NCI-H1092 treated with DMSO at 0.1 percent for 48 hours (cell line): ENCODE data around the gene MTFR1L.

Experiments
- DNase-seq: peaks from one replicate; lab custom pipeline; 2025; lab: John Stamatoyannopoulos, UW

MTFR1L gene

DNA sequence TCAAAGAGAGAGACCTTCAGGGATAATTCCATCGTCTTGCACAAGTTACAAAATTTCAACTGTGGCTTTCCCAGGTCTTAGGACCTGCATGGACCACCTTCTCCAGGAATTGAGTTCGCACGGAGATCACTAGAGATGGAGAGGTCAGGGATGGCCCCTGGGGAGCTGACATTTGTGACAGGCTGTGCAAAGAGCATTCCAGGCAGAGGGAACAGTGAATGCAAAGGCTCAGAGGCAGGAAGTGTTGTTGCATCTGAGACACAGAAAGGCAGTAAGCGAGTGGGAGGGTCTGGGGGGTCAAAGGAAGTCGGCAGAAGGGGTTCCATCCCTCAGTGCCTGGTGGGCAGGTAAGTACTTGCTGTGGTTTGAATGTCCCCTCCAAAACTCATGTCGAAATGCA is 29.3 kb upstream of the MTFR1L start:
- no peak for DNase-seq

DNA sequence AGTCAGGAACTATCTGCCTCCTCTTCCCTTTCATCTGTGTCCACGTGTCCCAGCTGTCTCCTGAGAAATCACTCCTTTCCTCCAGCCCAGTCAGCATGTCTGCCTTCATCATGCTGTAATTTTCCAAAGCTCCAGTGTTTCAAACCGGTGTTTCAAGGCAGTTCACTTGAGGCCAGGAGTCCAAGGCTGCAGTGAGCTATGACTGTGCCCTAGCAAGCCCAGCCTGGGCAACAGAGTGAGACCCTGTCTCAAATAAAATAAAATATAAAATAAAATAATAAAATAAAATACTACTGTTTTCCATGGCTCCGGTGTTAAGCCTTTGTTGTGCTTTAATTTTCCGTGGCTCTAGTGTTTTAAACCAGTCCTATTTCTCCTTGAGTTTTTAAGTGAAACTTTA is 27.6 kb upstream of the MTFR1L start:
- DNase-seq: no peak

DNA sequence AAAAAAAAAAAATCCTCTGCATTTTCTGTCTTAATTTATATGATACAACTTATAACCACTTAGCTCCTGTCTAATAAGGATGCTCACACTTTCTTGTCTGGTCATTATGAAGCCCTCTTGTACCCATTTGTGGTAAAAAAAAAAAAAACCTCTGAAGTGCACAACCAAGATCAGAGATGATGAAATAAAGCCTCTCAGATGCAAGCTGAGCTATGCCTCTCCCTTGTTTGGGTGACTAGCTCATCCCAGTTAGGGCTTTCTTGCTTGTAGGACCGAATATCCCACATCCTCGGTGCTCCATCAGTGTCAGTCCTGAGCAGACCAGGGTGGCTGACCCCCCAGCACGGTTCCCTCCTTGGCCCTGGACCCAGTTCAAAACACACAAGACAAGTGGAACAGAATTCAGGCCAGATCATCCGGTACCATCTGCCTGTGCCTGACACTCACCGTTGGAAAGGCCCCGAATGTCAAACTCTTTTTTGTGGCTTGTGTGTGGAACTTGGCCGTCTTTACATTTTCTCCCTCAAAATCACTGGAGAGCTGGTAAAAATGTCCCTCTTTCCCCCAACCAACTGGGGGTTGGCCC is 26.1 kb upstream of the MTFR1L start:
- no peak for DNase-seq

DNA sequence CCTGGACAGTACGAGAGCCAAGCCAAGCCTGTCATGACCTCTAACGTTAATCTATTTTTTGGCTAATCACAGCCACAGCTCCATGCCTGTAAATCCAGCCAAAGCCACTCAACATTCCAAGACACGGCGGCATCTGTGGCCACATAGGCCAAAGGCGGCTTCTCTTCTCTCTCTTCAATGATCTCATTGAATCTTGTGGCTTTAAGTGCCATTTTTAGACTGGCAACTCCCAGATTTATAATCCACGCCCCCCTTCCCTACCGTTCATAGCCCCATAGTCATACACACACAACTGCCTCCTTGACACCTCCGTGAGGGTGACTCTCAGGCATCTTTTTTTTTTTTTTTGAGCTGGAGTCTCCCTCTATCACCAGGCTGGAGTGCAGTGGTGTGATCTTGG is 25.4 kb upstream of the MTFR1L start:
- DNase-seq: no peak

DNA sequence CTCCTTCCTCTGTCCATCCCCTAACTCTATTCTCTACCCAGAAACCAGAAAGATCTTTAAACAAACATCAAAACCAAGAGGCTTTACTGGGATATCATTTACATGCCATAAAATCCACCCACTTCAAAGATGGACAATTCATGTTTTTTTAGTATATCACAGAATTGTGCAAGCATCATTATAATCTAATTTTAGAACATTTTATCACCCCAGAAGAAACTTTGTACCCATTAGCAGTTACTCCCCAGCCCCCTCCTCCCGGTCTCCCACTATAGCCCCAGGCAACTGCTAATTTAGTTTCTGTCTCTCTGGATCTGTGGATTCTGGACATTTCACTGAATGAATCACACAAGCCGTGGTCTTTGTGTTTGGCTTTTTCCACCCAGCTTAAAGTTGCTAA is 24.5 kb upstream of the MTFR1L start:
- no peak for DNase-seq

DNA sequence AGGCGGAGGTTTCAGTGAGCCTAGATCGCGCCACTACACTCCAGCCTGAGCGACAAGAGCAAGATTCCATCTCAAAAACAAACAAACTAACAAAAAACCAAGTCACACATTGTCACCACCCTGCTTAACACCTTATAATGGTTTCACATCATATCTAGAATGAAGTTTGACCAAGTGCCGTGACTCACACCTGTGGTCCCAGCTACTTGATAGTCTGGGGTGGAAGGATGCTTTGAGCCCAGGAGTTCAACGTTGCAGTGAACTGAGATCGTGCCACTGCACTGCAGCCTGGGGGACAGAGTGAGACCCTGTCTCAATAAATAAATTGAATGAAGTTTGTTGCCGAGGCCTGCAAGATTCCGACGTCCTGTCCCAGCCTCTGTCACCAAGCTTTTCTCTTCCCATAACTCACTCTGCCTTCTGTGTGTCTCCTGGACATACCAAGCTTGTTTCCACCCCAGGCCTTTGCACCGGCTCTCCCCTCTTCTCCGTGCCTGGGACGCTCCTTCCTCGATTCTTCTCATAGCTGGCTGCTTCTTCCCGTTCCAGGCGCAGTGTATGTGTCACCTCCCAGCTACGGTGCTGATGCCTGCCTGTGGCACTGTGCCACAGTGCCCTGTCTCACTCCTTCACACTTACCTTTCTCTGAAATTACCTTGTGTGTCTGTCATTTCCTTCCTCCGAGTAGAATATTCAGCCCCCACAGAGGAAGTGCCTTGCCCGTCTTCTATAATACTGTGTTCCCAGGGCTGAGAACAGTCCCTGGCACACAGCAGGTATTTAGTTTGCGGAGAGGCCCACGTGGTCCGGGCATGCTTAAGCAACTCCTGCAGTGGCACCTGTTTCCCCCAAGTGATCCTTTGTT is 23.6 kb upstream of the MTFR1L start:
- peak; percentile 91 for DNase-seq

DNA sequence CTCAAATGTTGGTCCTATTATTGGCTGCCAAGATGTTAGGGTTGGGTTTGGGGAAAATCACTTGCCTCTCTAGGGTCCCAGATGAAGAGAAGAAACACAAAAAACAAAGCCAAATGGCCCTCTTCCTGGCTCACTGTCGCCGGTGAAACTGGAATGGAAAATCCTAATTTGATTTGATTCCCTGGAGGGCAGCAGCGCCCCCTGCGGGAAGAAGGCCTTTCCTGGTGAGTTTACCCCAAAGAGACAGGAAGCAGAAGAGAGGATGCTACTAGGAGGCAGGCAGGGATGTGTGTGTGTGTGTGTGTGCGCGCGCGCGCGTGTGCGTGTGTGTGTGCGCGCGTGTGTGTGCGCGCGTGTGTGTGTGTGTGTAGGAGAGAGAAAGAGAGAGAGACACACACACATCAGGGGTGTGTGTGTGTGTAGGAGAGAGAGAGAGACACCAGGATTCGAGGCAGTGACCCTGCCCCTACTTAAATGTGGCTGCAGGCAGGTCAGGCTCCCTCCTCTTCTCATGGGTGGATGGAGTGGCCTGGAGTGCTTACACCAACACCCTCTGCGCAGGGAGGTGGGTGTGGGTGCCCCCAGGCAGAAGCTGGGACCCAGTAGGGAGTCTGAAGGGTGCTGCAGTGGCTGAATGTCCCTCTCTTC is 22.8 kb upstream of the MTFR1L start:
- DNase-seq: peak; percentile 91

DNA sequence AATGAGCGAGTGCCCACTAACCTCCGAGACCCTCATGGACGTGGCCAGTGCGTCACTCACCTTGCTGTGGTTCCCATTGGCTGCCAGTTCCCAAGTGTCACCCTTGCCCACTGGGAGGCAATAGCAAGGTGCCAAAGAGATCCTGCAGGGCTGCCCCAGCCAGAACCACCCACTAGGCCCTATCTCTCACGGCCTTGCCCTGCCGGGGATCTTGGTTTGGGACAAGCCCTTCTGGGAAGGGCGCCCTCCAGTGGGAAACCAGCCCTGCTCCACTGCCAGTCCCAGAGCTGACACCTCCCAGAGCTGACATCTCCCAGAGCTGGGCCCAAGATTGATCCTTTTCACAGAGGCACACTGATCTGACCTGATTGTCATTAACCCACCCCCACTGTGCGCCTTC is 21.8 kb upstream of the MTFR1L start:
- no peak for DNase-seq

DNA sequence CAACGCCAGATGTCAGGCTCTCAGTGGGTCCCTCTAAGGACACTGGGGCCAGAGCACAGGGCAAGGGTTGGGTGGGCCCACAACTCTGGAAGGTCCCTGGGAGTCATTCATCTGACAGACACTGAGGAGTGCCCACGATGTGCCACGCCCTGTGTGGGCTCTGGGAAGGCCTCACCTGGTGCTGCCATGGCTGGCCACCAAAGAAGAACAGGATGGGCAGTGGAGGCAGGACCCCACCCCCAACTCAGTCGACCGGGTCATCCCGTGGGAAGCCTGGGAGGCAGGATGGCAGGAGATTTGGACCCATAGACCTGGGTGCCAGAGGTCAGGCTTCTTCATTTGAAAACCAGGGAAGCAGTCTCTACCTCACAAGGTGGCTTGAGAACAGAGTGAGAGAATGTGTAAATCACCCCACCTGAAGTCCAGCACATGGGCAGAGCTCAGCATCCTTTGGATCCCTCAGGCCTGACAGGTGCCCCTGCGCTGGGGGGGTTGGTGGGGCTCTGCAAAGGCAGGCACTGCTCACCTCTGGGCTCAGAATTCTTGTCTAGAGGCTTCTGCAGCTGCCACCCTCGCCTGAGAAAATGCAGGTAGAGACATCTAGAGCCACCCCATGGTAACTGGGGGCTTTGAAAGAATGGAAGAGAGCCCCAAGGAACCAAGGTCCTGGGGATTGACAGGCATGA is 20.9 kb upstream of the MTFR1L start:
- no peak for DNase-seq

DNA sequence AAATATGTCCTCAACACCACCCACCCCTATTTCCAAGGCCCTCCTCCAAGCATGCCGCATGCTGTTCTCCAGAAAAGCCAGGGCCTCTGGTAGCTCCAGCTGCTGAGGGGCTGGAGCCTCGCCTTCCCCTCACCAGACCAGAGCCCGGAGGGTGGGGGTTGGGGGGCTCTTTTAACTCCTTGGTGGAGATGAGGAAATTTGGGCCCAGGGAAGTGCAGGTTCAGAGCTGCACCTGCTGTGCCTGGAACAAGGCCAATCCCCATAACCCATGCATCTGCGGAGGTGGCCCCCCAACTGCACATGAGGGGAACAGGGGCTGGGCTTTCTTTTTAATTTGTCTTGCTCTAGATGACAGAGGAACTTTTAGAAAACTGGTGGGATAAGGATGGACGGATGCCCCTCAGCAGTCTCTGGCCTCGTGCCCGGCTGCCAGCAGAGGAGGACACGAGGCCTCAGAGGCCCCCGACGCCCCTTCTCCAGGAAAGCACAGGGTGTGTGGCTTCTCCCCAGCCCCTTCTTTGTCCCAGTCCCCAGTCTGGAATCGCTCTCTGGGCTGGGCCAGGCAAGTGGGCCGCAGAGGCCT is 20.3 kb upstream of the MTFR1L start:
- peak; percentile 49 for DNase-seq

DNA sequence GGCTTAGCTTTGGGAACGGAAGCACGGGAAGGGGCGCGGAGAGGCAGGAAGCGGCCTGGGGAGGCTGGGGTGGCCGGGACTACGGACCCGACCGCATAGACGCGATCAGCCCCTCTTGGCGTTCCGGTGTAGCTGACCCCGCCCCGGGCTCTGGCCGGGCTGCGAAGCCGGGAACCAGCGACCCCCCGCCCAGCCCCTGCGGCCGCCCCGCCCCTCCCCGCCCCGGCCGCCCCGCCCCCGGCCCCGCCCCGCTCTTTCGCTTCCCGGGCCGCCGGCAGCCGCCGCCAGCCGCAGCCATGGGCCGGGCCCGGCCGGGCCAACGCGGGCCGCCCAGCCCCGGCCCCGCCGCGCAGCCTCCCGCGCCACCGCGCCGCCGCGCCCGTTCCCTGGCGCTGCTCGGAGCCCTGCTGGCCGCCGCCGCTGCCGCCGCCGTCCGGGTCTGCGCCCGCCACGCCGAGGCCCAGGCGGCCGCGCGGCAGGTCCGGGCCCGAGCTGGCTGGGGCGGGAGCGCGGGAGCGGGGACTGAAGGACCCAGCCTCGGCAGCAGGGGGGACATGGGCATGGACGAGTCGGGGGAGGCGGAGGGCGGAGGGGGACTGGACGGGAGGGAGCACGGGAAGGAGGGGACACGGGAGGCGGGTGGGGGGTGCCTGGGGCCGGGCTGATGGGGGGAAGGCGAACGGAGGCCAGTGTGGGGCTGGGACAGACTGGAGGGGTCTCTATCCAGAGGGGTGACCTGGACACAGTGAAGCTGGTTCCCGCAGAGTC is 19.6 kb upstream of the MTFR1L start, which contains the start of gene SELENON:
TSS of gene SELENON (plus strand) at position 259 of the 768 bp plus-strand sequence. CDS start at position 297, 38 bp downstream.
- DNase-seq: peak; percentile 52

DNA sequence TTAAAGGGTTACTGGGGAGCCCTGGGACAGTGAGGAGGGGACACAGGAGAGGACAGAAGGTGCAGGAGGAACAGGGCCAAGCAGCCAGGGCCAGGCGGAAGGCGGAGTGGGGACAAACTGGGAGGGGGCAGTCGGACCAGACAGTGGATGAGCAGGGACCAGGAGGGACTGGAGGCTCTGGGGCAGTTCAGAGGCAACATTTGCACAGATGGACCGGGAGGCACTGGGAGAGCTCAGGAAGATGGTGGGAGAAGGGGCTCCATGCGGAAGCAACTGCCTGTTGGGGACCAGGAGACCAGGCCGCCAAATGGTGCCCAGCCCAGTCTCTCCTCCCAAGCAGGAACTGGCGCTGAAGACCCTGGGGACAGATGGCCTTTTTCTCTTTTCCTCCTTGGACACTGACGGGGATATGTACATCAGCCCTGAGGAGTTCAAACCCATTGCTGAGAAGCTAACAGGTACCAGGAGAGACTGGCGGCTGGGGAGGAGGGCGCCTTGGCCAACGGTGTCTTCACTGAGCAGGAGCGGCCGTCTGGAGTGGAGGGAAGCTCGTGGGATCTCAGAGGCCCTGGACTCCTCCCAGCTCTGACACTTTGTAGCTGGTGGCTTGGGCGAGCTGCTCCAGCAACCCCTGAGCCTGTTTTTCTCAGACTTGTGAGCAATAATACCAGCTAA is 18.9 kb upstream of the MTFR1L start:
- no peak for DNase-seq

DNA sequence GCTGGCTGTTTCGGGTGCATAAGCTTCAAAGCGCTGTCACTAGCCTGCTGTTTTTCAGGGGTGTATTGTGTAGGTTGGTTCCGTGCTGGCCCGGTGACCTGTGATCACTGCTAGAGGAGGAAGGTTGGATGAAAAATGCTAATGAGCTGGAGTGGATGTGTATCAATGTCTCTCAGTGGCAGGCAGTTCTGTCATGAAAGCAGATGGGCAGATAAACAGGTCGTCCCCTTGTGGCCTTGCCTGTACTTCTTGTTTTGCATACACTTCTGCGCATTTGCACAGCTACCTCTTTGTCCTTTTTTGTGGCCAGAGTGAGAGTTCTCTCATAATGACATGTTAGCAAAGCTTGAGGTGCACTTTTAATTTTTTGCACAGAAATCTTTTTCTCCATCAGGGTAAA is 16.8 kb upstream of the MTFR1L start:
- no peak for DNase-seq

DNA sequence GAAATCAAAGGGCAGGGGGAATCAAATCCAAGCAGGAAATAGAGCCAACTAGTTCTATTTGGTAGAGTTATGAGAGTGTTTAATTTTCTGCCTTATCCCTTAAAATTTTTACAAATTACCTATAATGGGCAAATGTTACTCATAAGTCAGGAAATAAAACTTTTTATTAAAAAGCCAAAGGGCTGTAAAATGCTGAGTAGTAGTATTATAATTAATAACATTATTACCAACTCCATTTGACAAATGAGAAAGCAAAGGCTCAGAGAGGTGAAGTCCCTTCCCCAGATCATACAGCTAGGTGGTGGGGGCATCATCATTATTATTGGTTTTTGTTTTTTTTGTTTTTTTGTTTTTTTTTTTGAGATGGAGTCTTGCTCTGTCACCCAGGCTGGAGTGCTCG is 16.4 kb upstream of the MTFR1L start:
- DNase-seq: no peak

DNA sequence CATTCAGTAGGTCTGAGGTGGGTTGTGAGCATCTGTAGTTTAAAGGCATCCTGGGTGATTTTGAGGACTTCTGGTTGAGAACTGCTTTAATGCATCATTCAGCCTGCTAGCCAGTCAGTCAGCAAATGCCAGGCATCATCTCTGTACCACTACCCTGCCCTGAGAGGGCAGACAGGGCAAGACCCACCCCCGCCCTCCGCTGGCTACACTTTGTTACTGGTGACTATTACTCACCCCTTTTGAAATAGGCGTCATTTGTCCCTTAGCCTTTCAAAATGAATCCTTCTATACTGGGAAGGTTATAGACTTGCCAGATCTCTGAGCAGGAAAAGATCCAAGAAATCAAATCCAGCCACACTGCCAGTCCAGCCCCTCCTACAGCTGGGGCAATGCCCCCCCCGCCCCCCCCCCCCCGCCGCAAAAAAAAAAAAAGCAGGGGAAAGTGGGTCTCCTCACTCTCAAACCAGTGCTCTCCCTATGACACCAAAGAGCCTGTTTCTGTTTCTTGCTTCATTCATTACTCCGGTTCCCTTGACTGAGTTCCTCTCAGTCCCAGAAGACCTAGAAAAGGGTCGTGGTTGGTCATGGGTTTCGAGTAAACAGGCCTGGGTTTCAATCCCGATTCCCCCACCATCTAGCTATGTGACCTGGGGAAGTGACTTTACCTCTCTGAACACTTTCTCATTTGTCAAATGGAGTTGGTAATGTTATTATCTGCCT is 15.3 kb upstream of the MTFR1L start:
- DNase-seq: no peak

DNA sequence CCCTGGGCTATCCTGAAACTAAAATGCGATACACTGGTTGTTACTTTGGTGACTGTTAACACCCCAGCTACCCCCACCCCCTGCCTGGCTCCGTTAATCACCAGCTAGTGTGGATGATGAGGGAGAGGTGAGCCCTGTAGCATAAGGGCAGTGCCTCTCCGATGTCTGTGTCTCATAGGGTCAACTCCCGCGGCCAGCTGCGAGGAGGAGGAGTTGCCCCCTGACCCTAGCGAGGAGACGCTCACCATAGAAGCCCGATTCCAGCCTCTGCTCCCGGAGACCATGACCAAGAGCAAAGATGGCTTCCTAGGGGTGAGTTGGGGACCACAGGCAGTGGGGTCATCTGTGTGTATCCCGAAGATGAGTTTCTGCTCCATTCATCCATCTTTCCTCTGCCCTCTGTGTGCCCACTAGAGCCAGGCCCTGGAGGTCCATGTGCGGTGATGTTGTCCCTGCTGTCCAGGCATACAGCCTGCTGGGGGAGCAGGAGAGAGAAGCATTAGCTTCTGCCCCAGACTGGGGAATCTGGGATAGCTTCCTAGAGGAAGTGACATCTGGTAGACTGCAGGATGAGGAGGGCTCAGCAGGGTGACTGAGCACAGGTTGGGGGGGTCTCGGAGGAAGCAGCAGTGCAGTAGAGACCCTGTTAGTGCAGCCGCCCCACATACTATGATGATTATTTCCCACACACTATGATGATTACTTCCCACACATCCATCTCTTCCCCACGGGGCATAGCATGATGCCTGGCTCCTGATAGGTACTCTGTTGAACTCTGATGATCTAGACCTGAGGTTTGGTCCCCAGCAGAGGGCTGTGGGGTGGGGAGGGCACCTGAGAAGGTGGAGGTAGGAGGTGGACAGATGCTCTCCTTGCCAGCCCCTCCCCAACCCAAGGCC is 14.5 kb upstream of the MTFR1L start:
- no peak for DNase-seq

DNA sequence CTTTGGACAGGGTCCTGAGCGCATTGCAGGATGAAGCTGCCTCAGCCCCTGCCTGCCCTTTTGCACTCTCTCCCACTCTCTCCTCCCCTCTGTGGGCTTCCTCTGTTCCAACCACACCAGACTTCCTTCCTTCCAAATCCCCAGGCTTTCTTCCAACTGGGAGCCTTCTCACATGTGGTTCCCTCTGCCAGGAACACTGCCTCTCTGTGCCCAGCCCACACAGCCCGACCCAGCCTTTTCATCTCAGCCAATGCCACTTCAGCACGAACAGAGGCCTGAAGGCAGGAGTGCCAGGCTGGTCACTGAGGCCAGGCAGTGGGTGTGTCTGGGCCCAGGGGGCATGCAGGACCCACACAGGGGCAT is 13.9 kb upstream of the MTFR1L start:
- DNase-seq: no peak

DNA sequence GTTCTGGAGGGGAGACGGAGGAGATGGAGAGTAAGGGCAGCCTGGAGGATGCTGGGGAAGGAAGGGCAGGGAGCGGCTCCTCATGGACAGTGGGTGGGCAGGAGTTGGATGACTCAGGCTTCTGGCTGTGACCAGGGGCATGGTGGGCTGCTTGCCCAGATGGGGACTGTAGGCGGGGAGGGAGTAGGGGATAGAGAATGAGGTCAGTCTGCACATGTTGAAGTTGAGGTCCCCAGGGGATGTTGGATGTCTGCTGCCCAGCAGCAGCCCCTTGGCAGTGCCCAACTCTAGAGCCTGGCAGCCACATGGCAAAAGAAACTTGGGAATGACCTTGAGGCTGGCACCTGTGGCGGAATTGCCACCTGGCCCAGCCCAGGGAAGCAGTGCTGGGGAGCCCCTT is 13.3 kb upstream of the MTFR1L start:
- DNase-seq: no peak
